GM23248 (cell line): ENCODE measurements around the gene HS6ST1. TPM values are rescaled to one million over a fixed set of nuclear protein-coding genes. Genes with fewer than 3 reads are reported as not detected.

Experiments used
- DNase-seq: peaks from one replicate; pipeline ENCODE4 v3.0.0-alpha.2; 2015
- H2AFZ ChIP-seq: fragments of 200-600 bp; sonication (generic); 2 replicates; pipeline ENCODE4 v1.6.1; 2016; ENCODE audit warnings: antibody characterized with exemption
- H3F3A ChIP-seq: fragments of 200-600 bp; sonication (generic); 2 replicates; pipeline ENCODE4 v1.6.1; 2016; ENCODE audit warnings: mild to moderate bottlenecking, antibody characterized with exemption, mixed run types; ENCODE audit not compliant: insufficient read depth
- H3K27ac ChIP-seq: fragments of 200-600 bp; sonication (generic); 2 replicates; pipeline ENCODE4 v1.5.1; 2016; ENCODE audit warnings: mild to moderate bottlenecking
- H3K27me3 ChIP-seq: fragments of 200-600 bp; sonication (generic); replicated peaks from 2 replicates; pipeline ENCODE4 v1.6.1; 2016; ENCODE audit warnings: mild to moderate bottlenecking; ENCODE audit not compliant: insufficient read depth
- H3K36me3 ChIP-seq: fragments of 200-600 bp; sonication (generic); 2 replicates; pipeline ENCODE4 v1.6.1; 2016; ENCODE audit warnings: low read depth, mild to moderate bottlenecking
- H3K4me1 ChIP-seq: fragments of 200-600 bp; sonication (generic); 2 replicates; pipeline ENCODE4 v1.6.1; 2016; ENCODE audit warnings: mild to moderate bottlenecking; ENCODE audit not compliant: insufficient read depth
- H3K4me2 ChIP-seq: fragments of 200-600 bp; sonication (generic); one replicate; pipeline ENCODE4 v1.6.1; 2016; ENCODE audit warnings: mild to moderate bottlenecking; ENCODE audit not compliant: unreplicated experiment
- H3K4me3 ChIP-seq: fragments of 200-600 bp; sonication (generic); 2 replicates; pipeline ENCODE4 v1.5.1; 2016; ENCODE audit warnings: mild to moderate bottlenecking
- H3K79me2 ChIP-seq: fragments of 200-600 bp; sonication (generic); 2 replicates; pipeline ENCODE4 v1.6.1; 2016; ENCODE audit warnings: mild to moderate bottlenecking; ENCODE audit not compliant: insufficient read depth
- H3K9ac ChIP-seq: fragments of 200-600 bp; sonication (generic); 2 replicates; pipeline ENCODE4 v1.6.1; 2016; ENCODE audit warnings: mild to moderate bottlenecking
- H3K9me2 ChIP-seq: fragments of 200-600 bp; sonication (generic); 2 replicates; pipeline ENCODE4 v1.6.1; 2016; ENCODE audit warnings: mixed run types, mild to moderate bottlenecking, moderate library complexity; ENCODE audit not compliant: insufficient read depth
- H3K9me3 ChIP-seq: fragments of 200-600 bp; sonication (generic); one replicate; pipeline ENCODE4 v1.6.1; 2017; ENCODE audit warnings: low read depth
- H4K20me1 ChIP-seq: fragments of 200-600 bp; sonication (generic); 2 replicates; pipeline ENCODE4 v1.6.0; 2016; ENCODE audit not compliant: insufficient read depth
- EZH2 ChIP-seq: fragments of 200-600 bp; sonication (generic); IDR thresholded peaks from 2 replicates; pipeline ENCODE4 v1.6.1; 2018; ENCODE audit warnings: antibody characterized with exemption, mild to moderate bottlenecking; ENCODE audit not compliant: insufficient read depth, poor library complexity, severe bottlenecking
- EZH2phosphoT487 ChIP-seq: fragments of 200-600 bp; sonication (generic); IDR thresholded peaks from 2 replicates; pipeline ENCODE4 v1.6.1; 2018; ENCODE audit warnings: antibody characterized with exemption, moderate library complexity, mild to moderate bottlenecking, low read depth; ENCODE audit not compliant: insufficient read depth
- WGBS, 2 experiments: methylation state at CpG; one replicate each; pipeline ENCODE4 v1.1.6; 2015 to 2017; ENCODE audit warnings: low lambda C conversion rate in 2 of 2, low coverage in 1 of 2; ENCODE audit errors: missing lambda C conversion rate in 2 of 2; 5-methylcytosine and 5-hydroxymethylcytosine counted together
- in situ Hi-C: fragments of 300-500 bp; cut with MboI; formaldehyde crosslinking; loops from 2 replicates; pipeline ENCODE4 v1.15.0; 2020
- polyA plus RNA-seq: library from polyadenylated mRNA; unstranded; fragments of >200 nt; fragmentation: Nextera tagmentation; extraction: Ambion mirVana; gene quantifications from 2 replicates; pipeline ENCODE4 v1.2.1, GENCODE V29; 2016
- total RNA-seq: library from RNA; depleted of rRNA; stranded (reverse); fragments of >200 nt; shearing (Covaris generic); gene quantifications from 2 replicates; pipeline ENCODE4 v1.2.3, GENCODE V29; 2014

Gene HS6ST1
- total and polyA plus RNA-seq, 2 experiments from 2014 or later = 3.3 to 27.3 TPM

GRCh38 chr2:128273469-128274081, 45.1 kb downstream of the HS6ST1 start:
- WGBS, 2 experiments = 92 to 93% methylated on average over 15 to 16 of the region's 16 CpGs
- TF ChIP-seq EZH2phosphoT487 (no peak), EZH2 (no peak)
- no peaks in the 10 kb centered on the region for H4K20me1 ChIP-seq
- no peak overlapping the region for H3K9ac ChIP-seq
- H3K4me2 ChIP-seq = no peak overlapping the region
- H2AFZ ChIP-seq = no peak overlapping the region
- no peaks in the 10 kb centered on the region for H3K9me3 ChIP-seq
- H3F3A ChIP-seq = no peaks in the 10 kb centered on the region
- DNase-seq = no peak
- 0 out of 2 replicates have a peak, but pooled peaks cover 14% of the 10 kb centered on the region for H3K36me3 ChIP-seq
- H3K79me2 ChIP-seq = 0 out of 2 replicates have a peak, but pooled peaks cover 6% of the 10 kb centered on the region
- in situ Hi-C loops = no loop called here
- no peaks in the 10 kb centered on the region for H3K4me1 ChIP-seq
- no peaks in the 10 kb centered on the region for H3K27me3 ChIP-seq
- H3K4me3 ChIP-seq = no peak overlapping the region
- H3K9me2 ChIP-seq = no peaks in the 10 kb centered on the region
- H3K27ac ChIP-seq = no peak overlapping the region

GRCh38 chr2:128272601-128273468, 45.8 kb downstream of the HS6ST1 start:
- H3K9ac ChIP-seq = no peak overlapping the region
- DNase-seq = no peak
- no peaks in the 10 kb centered on the region for H4K20me1 ChIP-seq
- no peaks in the 10 kb centered on the region for H3K4me1 ChIP-seq
- no peaks in the 10 kb centered on the region for H3K27me3 ChIP-seq
- 0 out of 2 replicates have a peak, but pooled peaks cover 6% of the 10 kb centered on the region for H3K79me2 ChIP-seq
- in situ Hi-C loops = no loop called here
- H3K9me3 ChIP-seq = no peaks in the 10 kb centered on the region
- 0 out of 2 replicates have a peak, but pooled peaks cover 14% of the 10 kb centered on the region for H3K36me3 ChIP-seq
- H3K4me2 ChIP-seq = no peak overlapping the region
- H3K9me2 ChIP-seq = no peaks in the 10 kb centered on the region
- H3K27ac ChIP-seq = no peak overlapping the region
- TF ChIP-seq EZH2 (no peak), EZH2phosphoT487 (no peak)
- 87 to 90% methylated on average over 16 to 18 of the region's 18 CpGs for WGBS, 2 experiments
- H3F3A ChIP-seq = no peaks in the 10 kb centered on the region
- H3K4me3 ChIP-seq = no peak overlapping the region
- no peak overlapping the region for H2AFZ ChIP-seq

- in situ Hi-C loops = no loop called here
- WGBS, 2 experiments = 86 to 90% methylated on average over 21 of the region's 21 CpGs
- H3K27ac ChIP-seq = no peak overlapping the region
Measured at GRCh38 chr2:128271911-128272600, 46.6 kb downstream of the HS6ST1 start.

GRCh38 chr2:128271597-128271910, 47.1 kb downstream of the HS6ST1 start:
- Histone ChIP-seq H3K9me3 (no peaks in the 10 kb centered on the region), H3K36me3 (0 out of 2 replicates have a peak, but pooled peaks cover 14% of the 10 kb centered on the region), H3K9ac (no peak overlapping the region), H3K79me2 (0 out of 2 replicates have a peak, but pooled peaks cover 6% of the 10 kb centered on the region), H3F3A (no peaks in the 10 kb centered on the region), H3K9me2 (no peaks in the 10 kb centered on the region), H3K4me2 (no peak overlapping the region), H3K27ac (no peak overlapping the region), H3K4me1 (no peaks in the 10 kb centered on the region), H3K4me3 (no peak overlapping the region), H2AFZ (no peak overlapping the region), H4K20me1 (no peaks in the 10 kb centered on the region), H3K27me3 (no peaks in the 10 kb centered on the region)
- in situ Hi-C loops = no loop called here
- no peak for DNase-seq
- 83 to 89% methylated on average over 12 of the region's 12 CpGs for WGBS, 2 experiments
- TF ChIP-seq EZH2phosphoT487 (no peak), EZH2 (no peak)

More at GRCh38 chr2:128271911-128272600, 46.6 kb downstream of the HS6ST1 start:
- H3K4me1 ChIP-seq = no peaks in the 10 kb centered on the region
- no peaks in the 10 kb centered on the region for H3K27me3 ChIP-seq
- no peak overlapping the region for H2AFZ ChIP-seq
- 0 out of 2 replicates have a peak, but pooled peaks cover 14% of the 10 kb centered on the region for H3K36me3 ChIP-seq
- no peaks in the 10 kb centered on the region for H3K9me2 ChIP-seq
- no peaks in the 10 kb centered on the region for H3F3A ChIP-seq
- no peak overlapping the region for H3K9ac ChIP-seq
- no peak for DNase-seq
- H3K9me3 ChIP-seq = no peaks in the 10 kb centered on the region
- H3K4me3 ChIP-seq = no peak overlapping the region
- H3K79me2 ChIP-seq = 0 out of 2 replicates have a peak, but pooled peaks cover 6% of the 10 kb centered on the region
- TF ChIP-seq EZH2 (no peak), EZH2phosphoT487 (no peak)
- no peaks in the 10 kb centered on the region for H4K20me1 ChIP-seq
- H3K4me2 ChIP-seq = no peak overlapping the region
